Activated CD4-positive, alpha-beta T cell treated with anti-CD3 and anti-CD28 coated beads, Interleukin-2, amount 50 U/mL, for 16 hours (primary cell): ENCODE data around the gene PIK3R1.
A peak's percentile ranks its signal among the peaks of the same experiment; 100 is the strongest.

ENCODE experiments used
- DNase-seq: peaks from one replicate; pipeline ENCODE4 v3.0.0-alpha.2; 2020

The PIK3R1 gene

GRCh38 chr5:68215208-68215897 lies at the start of gene PIK3R1:
TSS of gene PIK3R1 (plus strand) at chr5:68215756. CDS start at chr5:68226676, 10,920 bp downstream.
- peak; percentile 94 for DNase-seq

- DNase-seq: no peak
Measured at GRCh38 chr5:68167195-68167651, 48.3 kb upstream of the PIK3R1 start.

GRCh38 chr5:68169903-68170302 lies 45.7 kb upstream of the PIK3R1 start:
- DNase-seq: no peak

- DNase-seq: no peak
Measured at GRCh38 chr5:68170826-68171558, 44.6 kb upstream of the PIK3R1 start.

- DNase-seq: no peak
Measured at GRCh38 chr5:68172314-68172713, 43.2 kb upstream of the PIK3R1 start.

- no peak for DNase-seq
Measured at GRCh38 chr5:68173007-68173406, 42.5 kb upstream of the PIK3R1 start.

GRCh38 chr5:68176253-68176652 lies 39.3 kb upstream of the PIK3R1 start:
- no peak for DNase-seq

- no peak for DNase-seq
Measured at GRCh38 chr5:68176802-68177479, 38.6 kb upstream of the PIK3R1 start.

GRCh38 chr5:68177676-68178075 lies 37.9 kb upstream of the PIK3R1 start:
- no peak for DNase-seq

- DNase-seq: peak; percentile 46
Measured at GRCh38 chr5:68178579-68178978, 37.0 kb upstream of the PIK3R1 start.

GRCh38 chr5:68180121-68181038 lies 35.2 kb upstream of the PIK3R1 start:
- no peak for DNase-seq

GRCh38 chr5:68181039-68181599 lies 34.4 kb upstream of the PIK3R1 start:
- no peak for DNase-seq

GRCh38 chr5:68182094-68182493 lies 33.5 kb upstream of the PIK3R1 start:
- no peak for DNase-seq

GRCh38 chr5:68182534-68182933 lies 33.0 kb upstream of the PIK3R1 start:
- no peak for DNase-seq

- no peak for DNase-seq
Measured at GRCh38 chr5:68187268-68188055, 28.1 kb upstream of the PIK3R1 start.

- DNase-seq: no peak
Measured at GRCh38 chr5:68189171-68189570, 26.4 kb upstream of the PIK3R1 start.

- DNase-seq: no peak
Measured at GRCh38 chr5:68189613-68190012, 25.9 kb upstream of the PIK3R1 start.

- DNase-seq: no peak
Measured at GRCh38 chr5:68190619-68191018, 24.9 kb upstream of the PIK3R1 start.

GRCh38 chr5:68191083-68191791 lies 24.3 kb upstream of the PIK3R1 start:
- DNase-seq: no peak

GRCh38 chr5:68192679-68193060 lies 22.9 kb upstream of the PIK3R1 start:
- DNase-seq: no peak

- DNase-seq: no peak
Measured at GRCh38 chr5:68193481-68194036, 22.0 kb upstream of the PIK3R1 start.
